Epithelial cell of proximal tubule (primary cell): ENCODE data around the gene ZIM2. TPM values are rescaled to one million over a fixed set of nuclear protein-coding genes. Genes with fewer than 3 reads are reported as not detected.

ENCODE experiments used
- DNase-seq: peaks from one replicate; pipeline ENCODE4 v3.0.0-alpha.2; 2011; ENCODE audit warnings: low read depth
- H3K4me3 ChIP-seq: 2 replicates; pipeline ENCODE4 v1.5.1; 2011; ENCODE audit warnings: low read depth, mild to moderate bottlenecking, low read length
- total RNA-seq: library from RNA; depleted of rRNA; stranded (reverse); fragments of >200 nt; gene quantifications from 2 replicates; pipeline ENCODE4 v1.2.3, GENCODE V29; 2015
- TF ChIP-seq, protein P1 (sequence below): conservative IDR thresholded peaks from 2 replicates; pipeline ENCODE4 v1.5.1; 2012; ENCODE audit warnings: low read depth, mild to moderate bottlenecking, low read length

The ZIM2 gene
- total RNA-seq, 1 donor from 2014 or later: not detected

DNA sequence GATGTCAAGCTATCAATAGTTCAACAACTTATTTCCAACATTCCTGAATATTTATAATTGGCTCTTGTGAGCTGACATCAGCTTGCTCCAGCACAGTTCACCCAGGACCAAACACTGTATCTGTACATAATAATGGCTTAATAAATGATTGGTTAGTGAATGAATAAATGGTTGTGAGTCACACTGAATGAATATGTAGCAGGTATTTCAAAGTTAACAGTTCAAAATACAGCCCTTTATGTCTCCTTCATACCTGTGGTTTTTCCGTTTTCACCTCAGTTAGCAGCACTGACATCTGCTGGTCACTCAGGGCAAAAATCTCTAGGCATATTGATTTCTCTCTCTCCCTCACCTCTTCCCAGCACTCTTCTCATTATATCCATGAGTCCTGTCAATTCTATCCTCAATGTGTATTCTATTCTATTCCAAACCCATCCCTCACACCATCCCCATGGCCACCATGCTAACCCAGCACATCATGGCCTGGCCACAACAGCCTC, 76.3 kb downstream of the ZIM2 start:
- no peak overlapping the region for H3K4me3 ChIP-seq
- TF ChIP-seq, protein P1, sequence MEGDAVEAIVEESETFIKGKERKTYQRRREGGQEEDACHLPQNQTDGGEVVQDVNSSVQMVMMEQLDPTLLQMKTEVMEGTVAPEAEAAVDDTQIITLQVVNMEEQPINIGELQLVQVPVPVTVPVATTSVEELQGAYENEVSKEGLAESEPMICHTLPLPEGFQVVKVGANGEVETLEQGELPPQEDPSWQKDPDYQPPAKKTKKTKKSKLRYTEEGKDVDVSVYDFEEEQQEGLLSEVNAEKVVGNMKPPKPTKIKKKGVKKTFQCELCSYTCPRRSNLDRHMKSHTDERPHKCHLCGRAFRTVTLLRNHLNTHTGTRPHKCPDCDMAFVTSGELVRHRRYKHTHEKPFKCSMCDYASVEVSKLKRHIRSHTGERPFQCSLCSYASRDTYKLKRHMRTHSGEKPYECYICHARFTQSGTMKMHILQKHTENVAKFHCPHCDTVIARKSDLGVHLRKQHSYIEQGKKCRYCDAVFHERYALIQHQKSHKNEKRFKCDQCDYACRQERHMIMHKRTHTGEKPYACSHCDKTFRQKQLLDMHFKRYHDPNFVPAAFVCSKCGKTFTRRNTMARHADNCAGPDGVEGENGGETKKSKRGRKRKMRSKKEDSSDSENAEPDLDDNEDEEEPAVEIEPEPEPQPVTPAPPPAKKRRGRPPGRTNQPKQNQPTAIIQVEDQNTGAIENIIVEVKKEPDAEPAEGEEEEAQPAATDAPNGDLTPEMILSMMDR: peak; percentile 14
- DNase-seq: no peak

DNA sequence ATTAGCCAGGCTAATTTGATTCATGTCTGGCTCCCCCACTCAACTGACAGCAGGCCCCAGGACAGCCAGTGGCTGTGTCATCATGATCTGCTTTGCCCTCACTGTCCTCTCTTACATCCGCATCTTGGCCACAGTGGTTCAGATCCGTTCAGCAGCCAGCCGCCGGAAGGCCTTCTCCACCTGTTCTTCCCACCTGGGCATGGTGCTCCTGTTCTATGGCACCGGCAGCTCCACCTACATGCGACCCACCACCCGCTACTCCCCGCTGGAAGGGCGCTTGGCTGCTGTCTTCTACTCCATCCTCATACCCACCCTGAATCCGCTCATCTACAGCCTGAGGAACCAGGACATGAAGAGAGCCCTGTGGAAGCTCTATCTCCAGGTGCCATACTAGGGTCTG, 79.7 kb downstream of the ZIM2 start:
- no peak for DNase-seq
- TF ChIP-seq, protein P1: no peak
- no peak overlapping the region for H3K4me3 ChIP-seq

DNA sequence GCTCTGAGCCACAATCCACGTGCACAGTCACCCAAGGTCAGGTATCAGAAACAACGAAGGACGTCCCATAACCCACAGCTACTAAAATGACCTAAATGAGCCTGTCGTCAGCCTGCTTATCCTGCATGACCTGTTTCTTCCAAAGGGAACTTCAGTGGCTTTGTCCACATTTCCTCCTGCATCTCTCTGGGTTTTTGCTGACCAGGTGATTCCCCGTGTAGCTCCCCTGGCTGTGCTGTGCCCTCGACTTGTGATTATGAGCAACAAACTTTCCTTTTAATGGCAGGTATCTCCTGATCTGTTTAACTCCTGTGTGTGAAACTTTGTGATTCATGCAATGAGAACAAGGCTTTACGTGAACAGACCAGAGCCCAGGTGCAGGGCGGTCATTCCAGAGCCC, 81.0 kb downstream of the ZIM2 start:
- H3K4me3 ChIP-seq: no peak overlapping the region
- DNase-seq: no peak
- TF ChIP-seq, protein P1: no peak

DNA sequence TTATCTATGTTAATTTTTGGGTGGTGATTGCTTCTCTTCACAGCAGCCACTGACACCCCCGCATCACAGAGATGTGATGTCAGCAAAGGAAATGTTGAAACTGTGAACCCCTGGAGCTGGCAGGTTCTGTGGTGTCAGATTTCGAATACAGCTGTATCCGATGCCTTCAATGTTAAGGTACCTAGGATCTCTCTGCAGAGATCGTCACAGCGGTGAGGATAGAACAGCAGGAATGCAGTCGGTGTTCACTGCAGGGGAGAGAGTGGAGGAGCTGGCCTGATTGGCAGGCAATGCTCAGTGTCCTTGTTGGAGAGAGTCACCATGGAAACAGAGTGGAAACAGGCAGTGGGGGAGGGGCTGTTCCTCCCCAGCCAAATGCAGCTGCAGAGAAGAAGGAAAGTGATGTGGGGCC, 89.4 kb downstream of the ZIM2 start:
- TF ChIP-seq, protein P1: no peak
- no peak overlapping the region for H3K4me3 ChIP-seq
- no peak for DNase-seq

DNA sequence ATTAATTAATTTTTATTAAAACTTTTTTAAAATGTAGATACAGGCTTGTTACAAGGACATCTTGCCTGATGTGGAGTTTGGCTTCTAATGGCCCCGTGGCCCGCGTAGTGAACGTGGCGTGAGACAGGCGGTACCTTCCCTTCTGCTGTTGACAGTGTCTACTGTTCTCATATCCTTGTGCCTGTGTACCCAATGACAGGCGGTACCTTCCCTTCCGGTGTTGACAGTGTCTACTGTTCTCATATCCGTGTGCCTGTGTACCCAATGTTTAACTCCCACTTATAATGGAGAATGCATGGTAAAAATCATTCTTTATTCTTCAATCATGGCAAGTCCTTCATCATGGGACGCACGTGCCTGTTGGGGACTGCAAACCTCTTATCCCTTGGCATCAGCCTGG, 89.9 kb downstream of the ZIM2 start:
- H3K4me3 ChIP-seq: no peak overlapping the region
- TF ChIP-seq, protein P1: no peak
- no peak for DNase-seq

DNA sequence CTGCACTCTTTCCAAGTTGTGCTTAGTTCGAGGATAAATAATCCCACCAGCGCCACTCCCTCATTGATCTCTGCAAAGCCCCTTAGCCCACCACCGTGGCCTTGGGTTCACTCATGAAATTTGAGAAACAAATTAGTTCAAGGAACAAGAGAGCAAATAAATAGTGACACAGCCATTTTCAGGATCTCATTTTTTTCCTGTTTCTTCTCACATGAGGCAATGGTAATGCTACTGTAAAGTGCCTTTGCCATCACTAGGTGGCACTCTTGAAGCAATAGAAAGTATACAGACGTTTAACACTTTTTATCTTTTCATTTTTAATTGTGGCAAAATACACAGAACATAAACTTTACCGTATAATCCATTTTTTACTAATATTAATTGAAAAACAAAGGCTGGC, 92.1 kb downstream of the ZIM2 start:
- no peak for DNase-seq
- TF ChIP-seq, protein P1: peak; percentile 27
- H3K4me3 ChIP-seq: no peak overlapping the region

DNA sequence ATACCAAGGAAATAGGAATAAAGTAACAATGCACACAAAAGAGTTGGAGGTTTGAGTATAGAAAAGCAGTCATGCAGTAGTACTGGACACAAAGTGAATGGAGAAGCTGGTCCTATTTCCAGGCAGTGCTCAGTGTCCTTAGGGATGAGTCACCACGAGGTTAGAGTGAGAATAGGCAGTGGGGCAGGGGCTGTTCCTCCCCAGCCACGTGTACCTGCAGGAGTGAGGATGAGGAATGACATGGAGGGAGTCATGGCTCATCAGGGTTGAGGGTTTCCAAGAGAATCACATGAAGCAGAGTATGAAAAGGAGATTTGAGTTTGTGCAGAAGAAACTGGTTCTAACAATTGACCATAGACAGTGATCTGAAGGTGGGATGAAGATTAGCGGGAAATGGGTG, 94.2 kb downstream of the ZIM2 start:
- H3K4me3 ChIP-seq: no peak overlapping the region
- DNase-seq: no peak
- TF ChIP-seq, protein P1: no peak
